ENCODE measurements around the gene CPSF6. TPM values are rescaled to one million over a fixed set of nuclear protein-coding genes. Genes with fewer than 3 reads are reported as not detected.

Gene CPSF6
- total and polyA plus RNA-seq, 2 donors (not counting 3 experiments of a cell fraction or from before 2014, with no cell fraction given) = 55.8 to 91.7 TPM

DNA sequence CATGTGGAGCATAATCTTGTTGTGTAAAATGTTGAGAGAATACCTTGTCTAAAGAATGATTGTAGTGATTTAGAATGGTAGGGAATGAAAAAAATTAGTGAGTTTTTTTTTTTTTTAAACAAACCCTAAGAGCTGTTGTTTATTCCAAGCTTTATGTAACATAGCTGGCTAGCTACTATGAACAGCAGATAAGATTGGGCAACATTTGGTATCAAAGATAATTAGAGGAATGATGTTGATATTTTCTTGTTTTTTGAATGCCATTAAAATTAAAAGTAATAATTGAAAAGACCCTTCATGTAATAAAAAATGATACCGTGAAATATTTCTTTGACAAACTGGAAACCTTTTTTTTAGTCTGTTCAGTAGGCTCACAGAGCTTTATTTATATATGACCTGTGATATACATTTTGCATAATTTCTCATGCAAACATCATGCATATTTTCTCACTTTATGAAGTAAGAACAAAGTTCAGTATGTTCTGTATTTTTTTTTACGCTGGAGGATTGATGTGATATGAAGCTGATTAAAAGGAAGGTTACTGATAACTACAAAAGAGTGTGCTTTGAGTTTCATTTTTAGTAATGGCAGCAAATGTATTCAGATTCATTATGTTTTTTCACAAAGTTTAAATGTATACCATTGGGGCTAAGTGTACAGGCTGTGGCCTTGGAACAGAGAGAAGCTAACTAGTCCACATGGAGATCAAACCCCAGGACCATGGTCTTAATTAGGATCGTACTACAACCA, 8.1 kb downstream of the CPSF6 start:
- ChIA-PET CTCF (interaction anchor here (0.8 to 1.7 kb wide), 2 partner anchors 11 to 14 kb away, joined by 3 to 5 read pairs; no protein-coding TSS in a partner anchor), POLR2A (interaction anchor here (0.5 to 0.6 kb wide), 2 partner anchors 18 to 595 kb away, joined by 3 read pairs; no protein-coding TSS in a partner anchor)
- H3K9me3 ChIP-seq (replicated peaks; ENCODE audit: control insufficient read depth, insufficient read depth, low read length) = no peaks in the 10 kb centered on the region
- H3K4me1 ChIP-seq (ENCODE audit: control insufficient read depth, extremely low read depth, insufficient read depth, low read length) = no peaks in the 10 kb centered on the region
- H3K9ac ChIP-seq (replicated peaks; ENCODE audit: extremely low read depth, insufficient read depth, low read length) = no peak overlapping the region
- no peak overlapping the region for H3K4me2 ChIP-seq (ENCODE audit: insufficient read depth, low read length)
- intact Hi-C loops (cut with micrococcal nuclease) (no loop called here), dilution Hi-C loops (cut with MboI; ENCODE audit: extremely low pct_ligation_motif_present, low sequenced_read_pairs) (no loop called here)
- H3K27me3 ChIP-seq (ENCODE audit: control insufficient read depth in 2 of 2, insufficient read depth in 2 of 2, low read length in 2 of 2) = no peaks in the 10 kb centered on the region
- no peak overlapping the region for H3K4me3 ChIP-seq (replicated peaks in 1 of 3; ENCODE audit: insufficient read depth in 1 of 3, low read depth in 1 of 3, low read length in 3 of 3)
- DNase-seq (ENCODE audit: low read depth, low spot score) (no peak), FAIRE-seq (no peak)
- peaks cover 95% of the 10 kb centered on the region for H3K79me2 ChIP-seq (ENCODE audit: control insufficient read depth, insufficient read depth, low read length)
- no peaks in the 10 kb centered on the region for H3K36me3 ChIP-seq (ENCODE audit: control insufficient read depth in 2 of 2, extremely low read depth in 1 of 2, insufficient read depth in 2 of 2, low read length in 2 of 2)
- no peak overlapping the region for H2AFZ ChIP-seq (ENCODE audit: low read depth, low read length)
- no peak for TF ChIP-seq MYC (IDR thresholded peaks at IDR 0.05; ENCODE audit: low read depth, low read length)
- TF ChIP-seq GATA2 (IDR thresholded peaks at IDR 0.05; ENCODE audit: insufficient read depth, insufficient read length, low read depth, low read length) = no peak
- no peak for TF ChIP-seq EZH2 (IDR thresholded peaks at IDR 0.05; ENCODE audit: borderline replicate concordance, low read depth, low read length, severe bottlenecking)
- TF ChIP-seq, protein P1, sequence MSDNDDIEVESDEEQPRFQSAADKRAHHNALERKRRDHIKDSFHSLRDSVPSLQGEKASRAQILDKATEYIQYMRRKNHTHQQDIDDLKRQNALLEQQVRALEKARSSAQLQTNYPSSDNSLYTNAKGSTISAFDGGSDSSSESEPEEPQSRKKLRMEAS (IDR thresholded peaks at IDR 0.05; ENCODE audit: insufficient read depth, insufficient read length) = no peak
- TF ChIP-seq JUN (IDR thresholded peaks at IDR 0.05; ENCODE audit: borderline replicate concordance, insufficient read depth, insufficient read length, low read depth) = no peak
- no peak for TF ChIP-seq FOS (IDR thresholded peaks at IDR 0.05; ENCODE audit: borderline replicate concordance, insufficient read depth, low read length)
- TF ChIP-seq, protein P2, sequence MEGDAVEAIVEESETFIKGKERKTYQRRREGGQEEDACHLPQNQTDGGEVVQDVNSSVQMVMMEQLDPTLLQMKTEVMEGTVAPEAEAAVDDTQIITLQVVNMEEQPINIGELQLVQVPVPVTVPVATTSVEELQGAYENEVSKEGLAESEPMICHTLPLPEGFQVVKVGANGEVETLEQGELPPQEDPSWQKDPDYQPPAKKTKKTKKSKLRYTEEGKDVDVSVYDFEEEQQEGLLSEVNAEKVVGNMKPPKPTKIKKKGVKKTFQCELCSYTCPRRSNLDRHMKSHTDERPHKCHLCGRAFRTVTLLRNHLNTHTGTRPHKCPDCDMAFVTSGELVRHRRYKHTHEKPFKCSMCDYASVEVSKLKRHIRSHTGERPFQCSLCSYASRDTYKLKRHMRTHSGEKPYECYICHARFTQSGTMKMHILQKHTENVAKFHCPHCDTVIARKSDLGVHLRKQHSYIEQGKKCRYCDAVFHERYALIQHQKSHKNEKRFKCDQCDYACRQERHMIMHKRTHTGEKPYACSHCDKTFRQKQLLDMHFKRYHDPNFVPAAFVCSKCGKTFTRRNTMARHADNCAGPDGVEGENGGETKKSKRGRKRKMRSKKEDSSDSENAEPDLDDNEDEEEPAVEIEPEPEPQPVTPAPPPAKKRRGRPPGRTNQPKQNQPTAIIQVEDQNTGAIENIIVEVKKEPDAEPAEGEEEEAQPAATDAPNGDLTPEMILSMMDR (IDR thresholded peaks at IDR 0.05; ENCODE audit: extremely low read depth in 1 of 2, insufficient read depth in 1 of 2, low read depth in 1 of 2, low read length in 2 of 2) = no peak
- TF ChIP-seq POLR2A (IDR thresholded peaks at IDR 0.05; ENCODE audit: low read depth, low read length) = no peak
- TF ChIP-seq POLR2AphosphoS5 (IDR thresholded peaks at IDR 0.05; ENCODE audit: insufficient read depth, low read depth, low read length) = no peak
- peaks cover 16% of the 10 kb centered on the region for H4K20me1 ChIP-seq (replicated peaks; ENCODE audit: control insufficient read depth, extremely low read depth, insufficient read depth, low read length)
- no peak overlapping the region for H3K27ac ChIP-seq (ENCODE audit: insufficient read depth, low read depth, low read length)
- no peaks in the 10 kb centered on the region for H3K9me1 ChIP-seq (replicated peaks; ENCODE audit: control insufficient read depth, extremely low read depth, insufficient read depth, low read length)
- no TSS peak for BruUV-seq (replicated peaks)

Measured in endothelial cell of umbilical vein (primary cell).